Liver (tissue), 3 donors: ENCODE data around the gene PPM1N.

Experiments used
- EGR1 ChIP-seq, 2 donors: IDR thresholded peaks; 2 replicates each; pipeline ENCODE4 v1.6.1; 2016 to 2018; ENCODE audit warnings: antibody characterized with exemption in 2 of 2, low read depth in 2 of 2
- FOXA1 ChIP-seq: IDR thresholded peaks from 2 replicates; pipeline ENCODE4 v1.6.1; 2016; ENCODE audit warnings: antibody characterized with exemption
- FOXA2 ChIP-seq: IDR thresholded peaks from 2 replicates; pipeline ENCODE4 v1.6.1; 2016; ENCODE audit warnings: antibody characterized with exemption
- GABPA ChIP-seq, 2 donors: IDR thresholded peaks in 1 of 2; conservative IDR thresholded peaks in 1 of 2; 2 replicates each; pipeline ENCODE4 v1.6.1; 2016; ENCODE audit warnings: antibody characterized with exemption in 2 of 2, mild to moderate bottlenecking in 1 of 2, moderate library complexity in 1 of 2
- HNF4G ChIP-seq: IDR thresholded peaks from 2 replicates; pipeline ENCODE4 v1.6.1; 2016; ENCODE audit warnings: antibody characterized with exemption
- SP1 ChIP-seq: IDR thresholded peaks from 2 replicates; pipeline ENCODE4 v1.6.1; 2018; ENCODE audit warnings: antibody characterized with exemption, mild to moderate bottlenecking
- TAF1 ChIP-seq: conservative IDR thresholded peaks from 2 replicates; pipeline ENCODE4 v1.6.1; 2016; ENCODE audit warnings: antibody characterized with exemption, mild to moderate bottlenecking
- TF ChIP-seq, protein P1 (sequence below): fragments of 150-350 bp; IDR thresholded peaks from 2 replicates; pipeline ENCODE4 v1.5.1; 2017; ENCODE audit warnings: improper control_type of control experiment, low read depth, low read length; ENCODE audit not compliant: missing input control
- TF ChIP-seq, protein P2 (sequence below): IDR thresholded peaks from 2 replicates; pipeline ENCODE4 v1.6.1; 2016; ENCODE audit warnings: antibody characterized with exemption, mild to moderate bottlenecking
- donor health status: healthy.
- donor health status: healthy.

DNA sequence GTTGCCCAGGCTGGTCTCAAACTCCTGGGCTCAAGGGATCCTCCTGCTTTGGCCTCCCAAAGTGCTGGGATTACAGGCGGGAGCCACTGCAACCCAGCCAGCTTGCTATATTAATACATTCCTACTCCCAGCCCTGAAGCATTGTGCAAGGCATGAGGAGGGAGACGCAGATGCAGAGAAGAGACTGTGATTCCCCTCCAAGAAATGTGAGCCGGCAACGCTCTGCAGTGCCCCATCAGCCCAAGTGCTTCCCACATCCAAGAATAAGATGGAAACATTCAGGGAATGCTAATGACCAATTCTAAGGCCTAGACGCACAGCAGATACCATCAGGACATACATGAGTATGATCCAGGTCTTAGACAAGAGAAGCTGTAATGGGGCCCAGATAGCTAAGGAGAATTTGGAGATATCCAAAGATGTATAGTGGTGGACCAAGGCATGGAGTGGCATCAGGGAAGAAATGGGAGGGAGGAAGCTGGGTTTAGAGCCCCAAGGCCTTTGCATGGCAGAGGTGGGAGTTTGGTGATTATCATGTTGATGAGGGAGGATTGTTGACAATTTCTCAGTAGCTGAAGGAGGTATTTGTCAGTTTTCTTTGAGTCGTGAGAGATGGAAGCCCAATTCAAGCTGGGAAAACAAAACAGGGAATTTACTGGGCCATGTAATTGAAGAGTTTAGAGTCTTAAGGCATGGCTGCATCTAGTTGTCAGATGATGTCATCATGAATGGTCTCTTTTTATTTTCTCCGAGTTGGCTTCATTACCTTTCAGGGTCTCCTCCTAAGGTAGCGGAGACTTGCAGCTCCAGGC is 2.9 kb downstream of the PPM1N start:
- TF ChIP-seq, protein P1, sequence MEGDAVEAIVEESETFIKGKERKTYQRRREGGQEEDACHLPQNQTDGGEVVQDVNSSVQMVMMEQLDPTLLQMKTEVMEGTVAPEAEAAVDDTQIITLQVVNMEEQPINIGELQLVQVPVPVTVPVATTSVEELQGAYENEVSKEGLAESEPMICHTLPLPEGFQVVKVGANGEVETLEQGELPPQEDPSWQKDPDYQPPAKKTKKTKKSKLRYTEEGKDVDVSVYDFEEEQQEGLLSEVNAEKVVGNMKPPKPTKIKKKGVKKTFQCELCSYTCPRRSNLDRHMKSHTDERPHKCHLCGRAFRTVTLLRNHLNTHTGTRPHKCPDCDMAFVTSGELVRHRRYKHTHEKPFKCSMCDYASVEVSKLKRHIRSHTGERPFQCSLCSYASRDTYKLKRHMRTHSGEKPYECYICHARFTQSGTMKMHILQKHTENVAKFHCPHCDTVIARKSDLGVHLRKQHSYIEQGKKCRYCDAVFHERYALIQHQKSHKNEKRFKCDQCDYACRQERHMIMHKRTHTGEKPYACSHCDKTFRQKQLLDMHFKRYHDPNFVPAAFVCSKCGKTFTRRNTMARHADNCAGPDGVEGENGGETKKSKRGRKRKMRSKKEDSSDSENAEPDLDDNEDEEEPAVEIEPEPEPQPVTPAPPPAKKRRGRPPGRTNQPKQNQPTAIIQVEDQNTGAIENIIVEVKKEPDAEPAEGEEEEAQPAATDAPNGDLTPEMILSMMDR: no peak
- TF ChIP-seq GABPA (IDR thresholded peaks at IDR 0.05 in 1 of 2, conservative IDR thresholded peaks at IDR 0.05 in 1 of 2) (no peak), FOXA1 (no peak), SP1 (no peak), TAF1 (no peak), EGR1 (IDR thresholded peaks at IDR 0.05; ENCODE audit: low read depth in 2 of 2) (no peak), HNF4G (no peak), FOXA2 (no peak)
- TF ChIP-seq, protein P2, sequence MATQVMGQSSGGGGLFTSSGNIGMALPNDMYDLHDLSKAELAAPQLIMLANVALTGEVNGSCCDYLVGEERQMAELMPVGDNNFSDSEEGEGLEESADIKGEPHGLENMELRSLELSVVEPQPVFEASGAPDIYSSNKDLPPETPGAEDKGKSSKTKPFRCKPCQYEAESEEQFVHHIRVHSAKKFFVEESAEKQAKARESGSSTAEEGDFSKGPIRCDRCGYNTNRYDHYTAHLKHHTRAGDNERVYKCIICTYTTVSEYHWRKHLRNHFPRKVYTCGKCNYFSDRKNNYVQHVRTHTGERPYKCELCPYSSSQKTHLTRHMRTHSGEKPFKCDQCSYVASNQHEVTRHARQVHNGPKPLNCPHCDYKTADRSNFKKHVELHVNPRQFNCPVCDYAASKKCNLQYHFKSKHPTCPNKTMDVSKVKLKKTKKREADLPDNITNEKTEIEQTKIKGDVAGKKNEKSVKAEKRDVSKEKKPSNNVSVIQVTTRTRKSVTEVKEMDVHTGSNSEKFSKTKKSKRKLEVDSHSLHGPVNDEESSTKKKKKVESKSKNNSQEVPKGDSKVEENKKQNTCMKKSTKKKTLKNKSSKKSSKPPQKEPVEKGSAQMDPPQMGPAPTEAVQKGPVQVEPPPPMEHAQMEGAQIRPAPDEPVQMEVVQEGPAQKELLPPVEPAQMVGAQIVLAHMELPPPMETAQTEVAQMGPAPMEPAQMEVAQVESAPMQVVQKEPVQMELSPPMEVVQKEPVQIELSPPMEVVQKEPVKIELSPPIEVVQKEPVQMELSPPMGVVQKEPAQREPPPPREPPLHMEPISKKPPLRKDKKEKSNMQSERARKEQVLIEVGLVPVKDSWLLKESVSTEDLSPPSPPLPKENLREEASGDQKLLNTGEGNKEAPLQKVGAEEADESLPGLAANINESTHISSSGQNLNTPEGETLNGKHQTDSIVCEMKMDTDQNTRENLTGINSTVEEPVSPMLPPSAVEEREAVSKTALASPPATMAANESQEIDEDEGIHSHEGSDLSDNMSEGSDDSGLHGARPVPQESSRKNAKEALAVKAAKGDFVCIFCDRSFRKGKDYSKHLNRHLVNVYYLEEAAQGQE: no peak
